Measurements from ENCODE around the gene FEN1. TPM values are rescaled to one million over a fixed set of nuclear protein-coding genes. Genes with fewer than 3 reads are reported as not detected.

The FEN1 gene
- total RNA-seq, 1 donor from 2014 or later = 51.8 TPM

DNA sequence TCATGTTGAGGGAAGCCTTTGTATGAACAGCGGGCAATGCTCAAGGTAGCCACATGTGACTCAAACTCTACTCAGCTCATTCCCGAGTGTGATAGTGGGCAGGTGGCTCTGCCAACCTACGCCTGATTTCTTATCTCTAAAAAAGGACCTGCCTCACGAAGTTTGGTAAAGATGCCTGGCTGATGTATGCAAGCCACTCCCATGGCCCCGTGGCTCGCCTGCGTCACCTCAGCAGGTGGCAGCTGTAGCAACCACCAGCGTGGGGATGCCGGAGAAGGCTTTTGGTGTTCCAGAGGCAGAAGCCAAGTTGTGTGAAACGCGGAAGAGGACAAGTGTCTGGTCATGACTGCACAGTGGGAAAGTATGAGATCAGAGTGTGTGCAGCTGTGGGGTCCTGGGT lies 40.8 kb downstream of the FEN1 start:
- Histone ChIP-seq H3F3A (ENCODE audit: low read depth) (peaks cover 23% of the 10 kb centered on the region), H4K20me1 (ENCODE audit: low read depth) (peaks cover 96% of the 10 kb centered on the region), H3K27me3 (no peaks in the 10 kb centered on the region), H3K9me3 (ENCODE audit: low read depth) (no peaks in the 10 kb centered on the region), H3K4me3 (no peak overlapping the region), H3K36me3 (no peaks in the 10 kb centered on the region), H3K4me1 (peaks cover 35% of the 10 kb centered on the region), H3K79me2 (ENCODE audit: low read depth) (peaks cover 100% of the 10 kb centered on the region), H3K4me2 (peak overlapping the region; percentile 5), H2AFZ (replicated peaks) (no peak overlapping the region), H3K27ac (no peak overlapping the region), H3K9ac (no peak overlapping the region)
- Mint-ChIP-seq H3K4me3 (peak overlapping the region; percentile 76), H3K27me3 (ENCODE audit: insufficient read depth, low read depth) (peaks cover 2% of the 10 kb centered on the region), H3K36me3 (peaks cover 23% of the 10 kb centered on the region), H3K9me3 (no peaks in the 10 kb centered on the region), H3K4me1 (peaks cover 56% of the 10 kb centered on the region), H3K27ac (no peak overlapping the region)
- no peak for DNase-seq (ENCODE audit: low spot score)
- TF ChIP-seq EZH2phosphoT487 (IDR thresholded peaks at IDR 0.05) (no peak), EZH2 (IDR thresholded peaks at IDR 0.05) (no peak)
- TF ChIP-seq, protein P1, sequence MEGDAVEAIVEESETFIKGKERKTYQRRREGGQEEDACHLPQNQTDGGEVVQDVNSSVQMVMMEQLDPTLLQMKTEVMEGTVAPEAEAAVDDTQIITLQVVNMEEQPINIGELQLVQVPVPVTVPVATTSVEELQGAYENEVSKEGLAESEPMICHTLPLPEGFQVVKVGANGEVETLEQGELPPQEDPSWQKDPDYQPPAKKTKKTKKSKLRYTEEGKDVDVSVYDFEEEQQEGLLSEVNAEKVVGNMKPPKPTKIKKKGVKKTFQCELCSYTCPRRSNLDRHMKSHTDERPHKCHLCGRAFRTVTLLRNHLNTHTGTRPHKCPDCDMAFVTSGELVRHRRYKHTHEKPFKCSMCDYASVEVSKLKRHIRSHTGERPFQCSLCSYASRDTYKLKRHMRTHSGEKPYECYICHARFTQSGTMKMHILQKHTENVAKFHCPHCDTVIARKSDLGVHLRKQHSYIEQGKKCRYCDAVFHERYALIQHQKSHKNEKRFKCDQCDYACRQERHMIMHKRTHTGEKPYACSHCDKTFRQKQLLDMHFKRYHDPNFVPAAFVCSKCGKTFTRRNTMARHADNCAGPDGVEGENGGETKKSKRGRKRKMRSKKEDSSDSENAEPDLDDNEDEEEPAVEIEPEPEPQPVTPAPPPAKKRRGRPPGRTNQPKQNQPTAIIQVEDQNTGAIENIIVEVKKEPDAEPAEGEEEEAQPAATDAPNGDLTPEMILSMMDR (IDR thresholded peaks at IDR 0.05) = no peak

DNA sequence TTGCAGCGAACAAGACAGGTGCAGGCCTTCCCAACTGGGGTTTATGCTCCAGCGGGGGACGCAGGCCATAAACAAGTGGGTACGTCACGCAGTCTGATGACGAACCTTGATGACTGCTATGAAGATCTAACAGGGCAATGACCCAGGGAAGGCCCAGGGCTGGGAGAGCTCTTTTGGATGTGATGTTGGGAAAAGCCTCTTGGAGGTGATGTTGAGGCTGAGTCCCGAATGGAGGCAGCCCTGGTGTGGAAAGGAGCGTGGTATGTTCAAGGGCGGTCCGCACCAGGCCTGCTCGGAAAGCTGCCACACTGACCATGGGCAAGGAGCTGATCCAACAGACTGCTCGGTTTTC lies 41.2 kb downstream of the FEN1 start:
- Mint-ChIP-seq H3K27ac (peak overlapping the region; percentile 93), H3K36me3 (peaks cover 28% of the 10 kb centered on the region), H3K4me3 (peak overlapping the region; percentile 76), H3K4me1 (peaks cover 56% of the 10 kb centered on the region), H3K27me3 (ENCODE audit: insufficient read depth, low read depth) (no peaks in the 10 kb centered on the region), H3K9me3 (no peaks in the 10 kb centered on the region)
- Histone ChIP-seq H3K79me2 (ENCODE audit: low read depth) (peaks cover 98% of the 10 kb centered on the region), H3K36me3 (no peaks in the 10 kb centered on the region), H3K4me1 (peaks cover 35% of the 10 kb centered on the region), H3K9me3 (ENCODE audit: low read depth) (no peaks in the 10 kb centered on the region), H3K27ac (peak overlapping the region; percentile 55), H4K20me1 (ENCODE audit: low read depth) (peaks cover 100% of the 10 kb centered on the region), H3K4me3 (no peak overlapping the region), H3K9ac (no peak overlapping the region), H3K4me2 (peak overlapping the region; percentile 19), H2AFZ (replicated peaks) (no peak overlapping the region), H3F3A (ENCODE audit: low read depth) (peaks cover 19% of the 10 kb centered on the region), H3K27me3 (no peaks in the 10 kb centered on the region)
- TF ChIP-seq EZH2phosphoT487 (IDR thresholded peaks at IDR 0.05) = no peak
- DNase-seq (ENCODE audit: low spot score) = no peak

DNA sequence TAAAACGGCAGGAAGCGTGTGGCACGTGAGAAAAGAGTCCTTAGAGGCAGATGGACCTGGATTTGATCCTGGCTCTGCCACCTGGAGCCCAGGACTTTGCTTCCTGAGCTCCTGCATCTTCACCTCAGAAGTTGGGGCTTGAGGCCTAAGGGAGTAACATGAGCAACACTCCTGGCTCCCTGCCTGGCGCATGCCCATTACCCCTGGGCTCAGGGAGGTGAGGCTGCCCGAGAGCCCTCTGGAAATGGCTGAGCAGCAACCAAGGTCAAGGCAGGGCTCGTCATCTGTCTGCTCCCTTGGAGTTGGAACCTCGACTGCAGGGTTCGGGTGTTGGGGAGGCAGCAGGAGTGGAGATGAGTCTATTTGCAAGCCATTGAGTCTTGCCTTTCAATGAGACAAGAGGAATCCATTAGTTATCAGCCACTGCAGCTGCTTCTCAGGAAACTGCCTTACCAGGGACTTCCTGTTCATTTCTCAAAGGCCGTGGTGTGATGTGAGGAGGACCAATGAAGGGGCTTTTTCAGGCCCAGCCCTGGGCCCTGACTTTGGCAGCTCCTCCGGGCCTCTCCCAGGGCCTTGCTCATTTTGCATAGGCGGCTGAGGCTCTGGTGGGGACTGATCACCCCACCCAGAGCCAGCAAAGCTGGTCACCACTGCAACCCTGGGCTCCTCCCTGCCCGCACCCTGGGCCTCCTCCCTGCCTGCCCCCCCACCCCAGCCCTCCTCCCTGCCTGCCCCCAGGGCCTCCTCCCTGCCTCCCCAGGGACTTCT lies 41.8 kb downstream of the FEN1 start:
- peaks cover 54% of the 10 kb centered on the region for H3K4me1 Mint-ChIP-seq
- DNase-seq (ENCODE audit: low spot score) = no peak
- peaks cover 31% of the 10 kb centered on the region for H3K36me3 Mint-ChIP-seq
- peak overlapping the region; percentile 55 for H3K27ac ChIP-seq
- peaks cover 100% of the 10 kb centered on the region for H4K20me1 ChIP-seq (ENCODE audit: low read depth)
- H3K79me2 ChIP-seq (ENCODE audit: low read depth) = peaks cover 98% of the 10 kb centered on the region
- peaks cover 1% of the 10 kb centered on the region for H3K36me3 ChIP-seq
- no peak overlapping the region for H2AFZ ChIP-seq (replicated peaks)
- H3K27me3 Mint-ChIP-seq (ENCODE audit: insufficient read depth, low read depth) = no peaks in the 10 kb centered on the region
- H3F3A ChIP-seq (ENCODE audit: low read depth) = peaks cover 18% of the 10 kb centered on the region
- peak overlapping the region; percentile 19 for H3K4me2 ChIP-seq
- no peaks in the 10 kb centered on the region for H3K9me3 Mint-ChIP-seq
- peaks cover 35% of the 10 kb centered on the region for H3K4me1 ChIP-seq
- H3K4me3 ChIP-seq = no peak overlapping the region
- TF ChIP-seq EZH2 (IDR thresholded peaks at IDR 0.05) (no peak), EZH2phosphoT487 (IDR thresholded peaks at IDR 0.05) (no peak)
- TF ChIP-seq, protein P1 (IDR thresholded peaks at IDR 0.05) = no peak
- no peaks in the 10 kb centered on the region for H3K27me3 ChIP-seq
- no peaks in the 10 kb centered on the region for H3K9me3 ChIP-seq (ENCODE audit: low read depth)
- no peak overlapping the region for H3K4me3 Mint-ChIP-seq
- H3K9ac ChIP-seq = no peak overlapping the region
- peak overlapping the region; percentile 37 for H3K27ac Mint-ChIP-seq

DNA sequence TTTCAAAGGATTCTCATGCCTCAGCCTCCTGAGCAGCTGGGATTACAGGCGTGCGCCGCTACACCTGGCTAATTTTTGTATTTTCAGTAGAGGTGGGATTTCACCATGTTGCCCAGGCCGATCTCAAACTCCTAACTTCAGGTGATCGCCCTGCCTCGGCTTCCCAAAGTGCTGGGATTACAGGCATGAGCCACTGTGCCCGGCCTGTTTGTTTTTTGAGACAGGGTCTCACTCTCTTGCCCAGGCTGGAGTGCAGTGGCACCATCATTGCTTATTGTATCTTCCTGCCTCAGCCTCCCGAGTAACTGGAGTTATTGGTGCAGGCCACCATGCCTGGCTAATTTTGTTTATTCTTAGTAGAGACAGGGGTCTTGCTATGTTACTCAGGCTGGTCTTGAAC lies 43.5 kb downstream of the FEN1 start:
- DNase-seq (ENCODE audit: low spot score) = no peak
- H3K9me3 Mint-ChIP-seq = no peaks in the 10 kb centered on the region
- Histone ChIP-seq H2AFZ (replicated peaks) (no peak overlapping the region), H3K4me3 (no peak overlapping the region), H3K4me1 (peaks cover 19% of the 10 kb centered on the region), H3K79me2 (ENCODE audit: low read depth) (peaks cover 87% of the 10 kb centered on the region), H3F3A (ENCODE audit: low read depth) (peaks cover 11% of the 10 kb centered on the region), H3K27ac (no peak overlapping the region), H4K20me1 (ENCODE audit: low read depth) (peaks cover 98% of the 10 kb centered on the region), H3K9ac (no peak overlapping the region), H3K36me3 (peaks cover 13% of the 10 kb centered on the region), H3K9me3 (ENCODE audit: low read depth) (no peaks in the 10 kb centered on the region), H3K27me3 (no peaks in the 10 kb centered on the region), H3K4me2 (no peak overlapping the region)
- H3K27ac Mint-ChIP-seq = no peak overlapping the region
- H3K4me1 Mint-ChIP-seq = peaks cover 39% of the 10 kb centered on the region
- no peak overlapping the region for H3K4me3 Mint-ChIP-seq
- peaks cover 42% of the 10 kb centered on the region for H3K36me3 Mint-ChIP-seq
- TF ChIP-seq, protein P1 (IDR thresholded peaks at IDR 0.05) = no peak
- TF ChIP-seq EZH2phosphoT487 (IDR thresholded peaks at IDR 0.05) = no peak
- no peak for TF ChIP-seq EZH2 (IDR thresholded peaks at IDR 0.05)
- peaks cover 2% of the 10 kb centered on the region for H3K27me3 Mint-ChIP-seq (ENCODE audit: insufficient read depth, low read depth)

Measured in neural progenitor cell (in vitro differentiated cells).